ENCODE results near the gene ZNF593OS. TPM values are rescaled to one million over a fixed set of nuclear protein-coding genes. Genes with fewer than 3 reads are reported as not detected.

ZNF593OS gene
- total and polyA plus RNA-seq, 2 donors (not counting 1 experiment from before 2014, with no cell fraction given) = 0.09 TPM; not detected in 1

DNA sequence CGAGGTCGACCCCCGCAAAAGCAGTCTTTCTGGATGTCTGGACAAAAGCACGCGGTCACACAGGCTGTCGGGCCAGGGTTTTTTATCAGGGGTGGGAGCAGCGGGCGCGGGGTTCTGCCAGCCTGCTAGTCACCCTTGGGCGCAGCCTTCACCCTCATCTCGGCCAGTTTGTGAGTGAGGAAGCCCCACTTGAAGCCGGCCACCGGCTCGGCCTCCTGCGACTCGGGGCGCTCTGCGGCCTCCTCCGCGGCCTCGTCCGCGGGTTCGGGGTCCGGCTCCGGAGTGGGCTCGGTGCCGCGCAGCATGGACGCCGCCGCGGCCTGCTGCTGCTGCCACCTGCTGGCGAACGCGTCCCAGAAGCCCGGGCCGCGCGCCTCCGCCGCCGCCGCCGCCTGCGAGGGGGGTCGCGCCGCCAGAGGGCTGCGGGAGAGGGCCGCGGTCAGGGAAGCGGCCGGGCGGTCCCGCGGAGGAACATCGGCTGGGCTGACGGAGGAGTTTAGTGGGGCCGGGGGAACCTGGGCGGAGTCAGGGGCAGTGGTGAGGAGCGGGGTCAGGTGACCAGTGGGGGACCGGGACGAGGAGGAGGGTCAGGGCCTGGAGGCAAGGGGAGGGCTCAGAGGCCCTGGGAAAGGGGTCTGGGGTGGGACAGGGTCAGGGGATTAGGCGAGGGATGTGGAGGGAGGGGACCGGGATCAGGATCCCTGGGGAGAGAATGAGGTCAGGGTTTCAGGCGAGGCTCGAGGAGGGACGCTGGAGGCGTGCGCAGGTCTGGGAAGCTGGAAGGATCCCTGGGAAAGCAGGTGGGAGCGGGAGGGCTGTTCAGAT lies 7.4 kb downstream of the ZNF593OS start:
- H3K9me3 ChIP-seq (ENCODE audit: control extremely low read depth in 1 of 3, control insufficient read depth in 2 of 3, insufficient read depth in 1 of 3, low read length in 2 of 3) = peaks cover 0 to 3% (median 0%) of the 10 kb centered on the region in 3 donors
- peak overlapping the region; percentile 71 for H3K4me3 Mint-ChIP-seq
- H3K4me2 ChIP-seq (replicated peaks; ENCODE audit: low read depth, low read length, poor library complexity, severe bottlenecking) = peak overlapping the region; percentile 93
- no peaks in the 10 kb centered on the region for H3K9me3 Mint-ChIP-seq (ENCODE audit: insufficient read depth)
- no peaks in the 10 kb centered on the region for H3K79me2 ChIP-seq (ENCODE audit: control insufficient read depth, insufficient read depth, low read length)
- DNase-seq = peak; percentile 77
- H3K4me3 ChIP-seq (ENCODE audit: control extremely low read depth in 1 of 5, extremely low read depth in 1 of 5, insufficient read depth in 1 of 5, low read depth in 2 of 5, low read length in 4 of 5) = peak overlapping the region in 4 of 5 experiments; percentile 6 to 52 (median 43)
- H2AFZ ChIP-seq (ENCODE audit: insufficient read depth, low read depth, low read length, poor library complexity, severe bottlenecking) = peak overlapping the region; percentile 83
- peak overlapping the region; percentile 55 for H3K9ac ChIP-seq (ENCODE audit: low read length)
- no peaks in the 10 kb centered on the region for H3K36me3 ChIP-seq (replicated peaks in 1 of 2; ENCODE audit: control extremely low read depth in 1 of 2, control insufficient read depth in 1 of 2, extremely low read depth in 1 of 2, insufficient read depth in 2 of 2, low read length in 1 of 2)
- intact Hi-C loops (cut with micrococcal nuclease) = loop anchor here (1.0 to 5.0 kb wide), 2 partner anchors 59 to 127 kb away; no protein-coding TSS in a partner anchor
- TF ChIP-seq EZH2 (IDR thresholded peaks at IDR 0.05; ENCODE audit: borderline replicate concordance, insufficient read depth, low read depth, low read length, poor library complexity, severe bottlenecking) = no peak
- TF ChIP-seq, protein P1, sequence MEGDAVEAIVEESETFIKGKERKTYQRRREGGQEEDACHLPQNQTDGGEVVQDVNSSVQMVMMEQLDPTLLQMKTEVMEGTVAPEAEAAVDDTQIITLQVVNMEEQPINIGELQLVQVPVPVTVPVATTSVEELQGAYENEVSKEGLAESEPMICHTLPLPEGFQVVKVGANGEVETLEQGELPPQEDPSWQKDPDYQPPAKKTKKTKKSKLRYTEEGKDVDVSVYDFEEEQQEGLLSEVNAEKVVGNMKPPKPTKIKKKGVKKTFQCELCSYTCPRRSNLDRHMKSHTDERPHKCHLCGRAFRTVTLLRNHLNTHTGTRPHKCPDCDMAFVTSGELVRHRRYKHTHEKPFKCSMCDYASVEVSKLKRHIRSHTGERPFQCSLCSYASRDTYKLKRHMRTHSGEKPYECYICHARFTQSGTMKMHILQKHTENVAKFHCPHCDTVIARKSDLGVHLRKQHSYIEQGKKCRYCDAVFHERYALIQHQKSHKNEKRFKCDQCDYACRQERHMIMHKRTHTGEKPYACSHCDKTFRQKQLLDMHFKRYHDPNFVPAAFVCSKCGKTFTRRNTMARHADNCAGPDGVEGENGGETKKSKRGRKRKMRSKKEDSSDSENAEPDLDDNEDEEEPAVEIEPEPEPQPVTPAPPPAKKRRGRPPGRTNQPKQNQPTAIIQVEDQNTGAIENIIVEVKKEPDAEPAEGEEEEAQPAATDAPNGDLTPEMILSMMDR (IDR thresholded peaks at IDR 0.05) = peak; percentile 78
- peaks cover 13% of the 10 kb centered on the region for H3K4me1 Mint-ChIP-seq
- H3K27ac ChIP-seq (ENCODE audit: low read length in 2 of 2) = no peak overlapping the region
- WGBS (ENCODE audit: insufficient coverage) = 15% methylated on average over 72 of the region's 72 CpGs
- H3K27me3 Mint-ChIP-seq = peaks cover 15% of the 10 kb centered on the region
- H3K27me3 ChIP-seq (replicated peaks in 1 of 4; ENCODE audit: control extremely low read depth in 1 of 4, control insufficient read depth in 3 of 4, insufficient read depth in 4 of 4, low read length in 3 of 4) = peaks cover 0 to 38% (median 17%) of the 10 kb centered on the region in 4 experiments
- ChIA-PET CTCF (interaction anchor here (0.6 to 1.4 kb wide), 10 partner anchors 14 to 395 kb away, joined by 3 to 5 read pairs (median 4); no protein-coding TSS in a partner anchor), POLR2A (interaction anchor here (0.6 kb wide), 1 partner anchor 737 kb away, joined by 3 read pairs; no protein-coding TSS in a partner anchor)
- H3K27ac Mint-ChIP-seq = no peak overlapping the region
- H3K4me1 ChIP-seq (ENCODE audit: control insufficient read depth in 2 of 2, insufficient read depth in 2 of 2, low read length in 2 of 2) = peaks cover 23% of the 10 kb centered on the region in 2 donors
- no peaks in the 10 kb centered on the region for H4K20me1 ChIP-seq (ENCODE audit: control insufficient read depth, insufficient read depth, low read length, poor library complexity, severe bottlenecking)
- ATAC-seq (ENCODE audit: low read depth) = peak; percentile 72
